K562 (cell line): ENCODE results near the gene NMT1. TPM values are rescaled to one million over a fixed set of nuclear protein-coding genes. Genes with fewer than 3 reads are reported as not detected.

Experiments
- CC2D1A ChIP-seq: fragments of 450-650 bp; IDR thresholded peaks from 2 replicates; pipeline ENCODE4 v1.6.1; 2017; ENCODE audit warnings: mild to moderate bottlenecking
- KDM4B ChIP-seq, 2 experiments: fragments of 450-650 bp in 1 of 2; sonication (generic) in 1 of 2; IDR thresholded peaks; 2 replicates each; pipeline ENCODE4 v1.6.1; 2016 to 2017; ENCODE audit warnings: borderline replicate concordance in 2 of 2, antibody characterized with exemption in 1 of 2, low read depth in 1 of 2, mild to moderate bottlenecking in 1 of 2
- NBN ChIP-seq: fragments of 450-650 bp; IDR thresholded peaks from 2 replicates; pipeline ENCODE4 v1.6.1; 2016; ENCODE audit warnings: low read depth, mild to moderate bottlenecking
- NKRF ChIP-seq: fragments of 450-650 bp; IDR thresholded peaks from 2 replicates; pipeline ENCODE4 v1.6.1; 2016; ENCODE audit warnings: borderline replicate concordance
- PHF21A ChIP-seq: fragments of 450-650 bp; IDR thresholded peaks from 2 replicates; pipeline ENCODE4 v1.6.1; 2017; ENCODE audit warnings: low read depth, borderline replicate concordance
- POLR2A ChIP-seq: fragments of 450-650 bp; conservative IDR thresholded peaks from 2 replicates; pipeline ENCODE4 v1.6.1; 2016
- POLR2B ChIP-seq: fragments of 450-650 bp; IDR thresholded peaks from 2 replicates; pipeline ENCODE4 v1.6.1; 2018; ENCODE audit warnings: low read depth; ENCODE audit not compliant: partially characterized antibody
- RBFOX2 ChIP-seq: fragments of 200-400 bp; formaldehyde crosslinking; IDR thresholded peaks from 2 replicates; pipeline ENCODE4 v1.6.1; 2017; ENCODE audit warnings: low read depth, mild to moderate bottlenecking, low read length, moderate library complexity
- SREBF1 ChIP-seq: fragments of 150-350 bp; IDR thresholded peaks from 2 replicates; pipeline ENCODE4 v1.6.1; 2014; ENCODE audit warnings: antibody characterized with exemption, low read depth, low read length, borderline replicate concordance
- ZBTB12 ChIP-seq: fragments of 250-450 bp; sonication (Bioruptor Pico); IDR thresholded peaks from 2 replicates; pipeline ENCODE4 v1.4.0; 2020
- ZC3H11A ChIP-seq: IDR thresholded peaks from 2 replicates; pipeline ENCODE4 v1.6.1; 2012; ENCODE audit warnings: low read depth, low read length, improper control_type of control experiment
- ZNF780A ChIP-seq: fragments of 250-450 bp; sonication (Bioruptor Pico); IDR thresholded peaks from 2 replicates; pipeline ENCODE4 v1.5.0; 2021; ENCODE audit warnings: mild to moderate bottlenecking
- polyA plus RNA-seq, 8 experiments: library from polyadenylated mRNA; depleted of rRNA in 4 of 8; stranded (reverse) in 5 of 8; unstranded in 3 of 8; fragments of >200 nt; fragmentation: Nextera tagmentation in 2 of 8; fragmentation: Illumina TruSeq in 1 of 8; extraction: Ambion mirVana in 2 of 8; extraction: Trizol in 1 of 8; gene quantifications; 2 replicates each; pipeline versions ENCODE4 v1.2.1 to v1.2.3, GENCODE V29; 2011 to 2014; ENCODE audit warnings: inconsistent platforms in 1 of 8, missing spikeins in 1 of 8
- total RNA-seq, 7 experiments: library from RNA; depleted of rRNA in 6 of 7; stranded (reverse); fragments of >200 nt in 6 of 7; fragmentation: Illumina TruSeq in 2 of 7; extraction: Trizol in 2 of 7; gene quantifications; 2 replicates each; pipeline versions ENCODE4 v1.2.1 to v1.2.3, GENCODE V29; 2011 to 2021; ENCODE audit warnings: low replicate concordance in 1 of 7
- TF ChIP-seq, protein P1 (sequence below): fragments of 250-450 bp; sonication (Bioruptor Pico); IDR thresholded peaks from 2 replicates; pipeline ENCODE4 v1.5.0; 2021
- TF ChIP-seq, protein P2 (sequence below): fragments of 200-800 bp; sonication (Bioruptor generic); IDR thresholded peaks from 2 replicates; pipeline ENCODE4 v1.6.1; 2017; ENCODE audit warnings: missing genetic modification characterization, missing compliant biosample characterization
- TF ChIP-seq, protein P3 (sequence below), 2 experiments: fragments of 450-650 bp; IDR thresholded peaks; 2 replicates each; pipeline ENCODE4 v1.6.1; 2018; ENCODE audit warnings: mild to moderate bottlenecking in 2 of 2, low read depth in 1 of 2; ENCODE audit not compliant: partially characterized antibody in 2 of 2

The NMT1 gene
- total and polyA plus RNA-seq, 9 of the 15 experiments (the other 6 are each of a cell fraction or from before 2014, with no cell fraction given), result 86.7 to 569 (median 213) TPM

DNA sequence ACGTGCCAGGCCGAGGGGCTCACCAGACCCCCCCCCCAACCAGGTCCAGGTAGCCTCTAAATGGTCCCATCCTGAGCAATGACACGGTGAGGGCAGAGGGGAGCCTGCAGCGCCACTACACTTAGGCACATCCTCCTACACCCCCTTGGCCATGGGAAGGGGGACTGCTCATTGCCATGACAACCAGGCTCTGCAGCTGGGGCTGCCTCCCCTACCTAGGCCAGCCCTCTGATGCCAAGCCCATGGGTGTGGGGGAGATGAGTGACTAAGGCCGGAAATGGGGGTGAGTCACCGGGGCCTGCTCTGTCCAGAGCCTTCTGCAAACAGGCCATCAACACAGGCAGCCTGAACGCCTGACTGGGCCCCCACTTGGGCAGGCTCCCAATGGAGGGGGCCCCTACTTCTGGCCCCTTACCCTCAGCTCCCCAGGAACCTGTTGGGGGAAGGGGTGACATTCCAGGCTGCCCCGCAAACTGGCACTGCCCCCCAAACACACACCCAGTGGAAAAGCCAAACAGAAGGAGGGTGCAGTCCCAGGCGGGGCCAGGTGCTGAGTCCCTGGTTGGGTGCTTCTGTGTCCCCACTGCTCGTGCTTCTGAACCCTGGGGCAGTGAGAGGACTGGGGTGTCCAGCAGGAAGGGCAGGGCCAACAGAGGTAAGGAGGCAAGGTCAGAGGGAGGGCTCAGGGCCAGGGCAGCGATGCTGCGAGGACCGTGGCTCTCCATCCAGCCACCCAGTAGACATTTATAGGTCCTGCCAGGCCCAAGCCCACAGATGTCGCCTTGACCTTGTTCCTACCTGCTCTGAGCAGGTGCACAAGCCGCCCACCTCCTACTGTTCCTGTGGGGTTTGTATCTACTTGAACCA lies 63.0 kb downstream of the NMT1 start (continued):
- TF ChIP-seq, protein P1, sequence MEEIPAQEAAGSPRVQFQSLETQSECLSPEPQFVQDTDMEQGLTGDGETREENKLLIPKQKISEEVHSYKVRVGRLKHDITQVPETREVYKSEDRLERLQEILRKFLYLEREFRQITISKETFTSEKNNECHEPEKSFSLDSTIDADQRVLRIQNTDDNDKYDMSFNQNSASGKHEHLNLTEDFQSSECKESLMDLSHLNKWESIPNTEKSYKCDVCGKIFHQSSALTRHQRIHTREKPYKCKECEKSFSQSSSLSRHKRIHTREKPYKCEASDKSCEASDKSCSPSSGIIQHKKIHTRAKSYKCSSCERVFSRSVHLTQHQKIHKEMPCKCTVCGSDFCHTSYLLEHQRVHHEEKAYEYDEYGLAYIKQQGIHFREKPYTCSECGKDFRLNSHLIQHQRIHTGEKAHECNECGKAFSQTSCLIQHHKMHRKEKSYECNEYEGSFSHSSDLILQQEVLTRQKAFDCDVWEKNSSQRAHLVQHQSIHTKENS (CRISPR knock-in tag), result no peak
- TF ChIP-seq NBN (peak; percentile 41; the same call in 1 of the 2 replicates), RBFOX2 (peak; percentile 86), ZBTB12 (no peak), ZC3H11A (no peak), ZNF780A (CRISPR knock-in tag) (no peak), POLR2A (peak; percentile 70), NKRF (no peak), POLR2B (peak; percentile 54), SREBF1 (no peak), PHF21A (no peak), KDM4B (IDR thresholded peaks at IDR 0.05; ENCODE audit: borderline replicate concordance in 2 of 2, low read depth in 1 of 2) (no peak), CC2D1A (no peak)
- TF ChIP-seq, protein P2, sequence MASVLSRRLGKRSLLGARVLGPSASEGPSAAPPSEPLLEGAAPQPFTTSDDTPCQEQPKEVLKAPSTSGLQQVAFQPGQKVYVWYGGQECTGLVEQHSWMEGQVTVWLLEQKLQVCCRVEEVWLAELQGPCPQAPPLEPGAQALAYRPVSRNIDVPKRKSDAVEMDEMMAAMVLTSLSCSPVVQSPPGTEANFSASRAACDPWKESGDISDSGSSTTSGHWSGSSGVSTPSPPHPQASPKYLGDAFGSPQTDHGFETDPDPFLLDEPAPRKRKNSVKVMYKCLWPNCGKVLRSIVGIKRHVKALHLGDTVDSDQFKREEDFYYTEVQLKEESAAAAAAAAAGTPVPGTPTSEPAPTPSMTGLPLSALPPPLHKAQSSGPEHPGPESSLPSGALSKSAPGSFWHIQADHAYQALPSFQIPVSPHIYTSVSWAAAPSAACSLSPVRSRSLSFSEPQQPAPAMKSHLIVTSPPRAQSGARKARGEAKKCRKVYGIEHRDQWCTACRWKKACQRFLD (CRISPR knock-in tag), result peak; percentile 90
- TF ChIP-seq, protein P3, sequence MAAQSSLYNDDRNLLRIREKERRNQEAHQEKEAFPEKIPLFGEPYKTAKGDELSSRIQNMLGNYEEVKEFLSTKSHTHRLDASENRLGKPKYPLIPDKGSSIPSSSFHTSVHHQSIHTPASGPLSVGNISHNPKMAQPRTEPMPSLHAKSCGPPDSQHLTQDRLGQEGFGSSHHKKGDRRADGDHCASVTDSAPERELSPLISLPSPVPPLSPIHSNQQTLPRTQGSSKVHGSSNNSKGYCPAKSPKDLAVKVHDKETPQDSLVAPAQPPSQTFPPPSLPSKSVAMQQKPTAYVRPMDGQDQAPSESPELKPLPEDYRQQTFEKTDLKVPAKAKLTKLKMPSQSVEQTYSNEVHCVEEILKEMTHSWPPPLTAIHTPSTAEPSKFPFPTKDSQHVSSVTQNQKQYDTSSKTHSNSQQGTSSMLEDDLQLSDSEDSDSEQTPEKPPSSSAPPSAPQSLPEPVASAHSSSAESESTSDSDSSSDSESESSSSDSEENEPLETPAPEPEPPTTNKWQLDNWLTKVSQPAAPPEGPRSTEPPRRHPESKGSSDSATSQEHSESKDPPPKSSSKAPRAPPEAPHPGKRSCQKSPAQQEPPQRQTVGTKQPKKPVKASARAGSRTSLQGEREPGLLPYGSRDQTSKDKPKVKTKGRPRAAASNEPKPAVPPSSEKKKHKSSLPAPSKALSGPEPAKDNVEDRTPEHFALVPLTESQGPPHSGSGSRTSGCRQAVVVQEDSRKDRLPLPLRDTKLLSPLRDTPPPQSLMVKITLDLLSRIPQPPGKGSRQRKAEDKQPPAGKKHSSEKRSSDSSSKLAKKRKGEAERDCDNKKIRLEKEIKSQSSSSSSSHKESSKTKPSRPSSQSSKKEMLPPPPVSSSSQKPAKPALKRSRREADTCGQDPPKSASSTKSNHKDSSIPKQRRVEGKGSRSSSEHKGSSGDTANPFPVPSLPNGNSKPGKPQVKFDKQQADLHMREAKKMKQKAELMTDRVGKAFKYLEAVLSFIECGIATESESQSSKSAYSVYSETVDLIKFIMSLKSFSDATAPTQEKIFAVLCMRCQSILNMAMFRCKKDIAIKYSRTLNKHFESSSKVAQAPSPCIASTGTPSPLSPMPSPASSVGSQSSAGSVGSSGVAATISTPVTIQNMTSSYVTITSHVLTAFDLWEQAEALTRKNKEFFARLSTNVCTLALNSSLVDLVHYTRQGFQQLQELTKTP (IDR thresholded peaks at IDR 0.05; ENCODE audit: low read depth in 1 of 2, partially characterized antibody in 2 of 2), result peak in 1 of 2 experiments; percentile 38
